Nephron (organoid): Measurements from ENCODE around the gene CGRRF1.

Experiments
- H3K27ac Mint-ChIP-seq, 3 experiments: 2 replicates each; pipeline ENCODE4 v1.8.0; 2020; ENCODE audit warnings: mixed read lengths in 3 of 3, mild to moderate bottlenecking in 2 of 3, moderate library complexity in 1 of 3
- H3K27me3 Mint-ChIP-seq: 2 replicates; pipeline ENCODE4 v1.8.0; 2021; ENCODE audit warnings: low read depth, mild to moderate bottlenecking, moderate library complexity, mixed read lengths
- H3K36me3 Mint-ChIP-seq: 2 replicates; pipeline ENCODE4 v1.8.0; 2020; ENCODE audit warnings: low read depth, mixed read lengths
- H3K4me1 Mint-ChIP-seq: 2 replicates; pipeline ENCODE4 v1.8.0; 2020; ENCODE audit warnings: mixed read lengths
- H3K4me3 Mint-ChIP-seq, 3 experiments: 2 replicates each; pipeline ENCODE4 v1.8.0; 2020; ENCODE audit warnings: mild to moderate bottlenecking in 3 of 3, mixed read lengths in 3 of 3, moderate library complexity in 2 of 3
- H3K9me3 Mint-ChIP-seq: 2 replicates; pipeline ENCODE4 v1.8.0; 2020; ENCODE audit warnings: mixed read lengths
- CTCF ChIP-seq, 3 experiments: fragments of 200-600 bp; sonication (generic); IDR thresholded peaks; one replicate each; pipeline ENCODE4 v1.5.0; 2021; ENCODE audit warnings: antibody characterized with exemption in 3 of 3; ENCODE audit not compliant: unreplicated experiment in 3 of 3

CGRRF1 gene

DNA sequence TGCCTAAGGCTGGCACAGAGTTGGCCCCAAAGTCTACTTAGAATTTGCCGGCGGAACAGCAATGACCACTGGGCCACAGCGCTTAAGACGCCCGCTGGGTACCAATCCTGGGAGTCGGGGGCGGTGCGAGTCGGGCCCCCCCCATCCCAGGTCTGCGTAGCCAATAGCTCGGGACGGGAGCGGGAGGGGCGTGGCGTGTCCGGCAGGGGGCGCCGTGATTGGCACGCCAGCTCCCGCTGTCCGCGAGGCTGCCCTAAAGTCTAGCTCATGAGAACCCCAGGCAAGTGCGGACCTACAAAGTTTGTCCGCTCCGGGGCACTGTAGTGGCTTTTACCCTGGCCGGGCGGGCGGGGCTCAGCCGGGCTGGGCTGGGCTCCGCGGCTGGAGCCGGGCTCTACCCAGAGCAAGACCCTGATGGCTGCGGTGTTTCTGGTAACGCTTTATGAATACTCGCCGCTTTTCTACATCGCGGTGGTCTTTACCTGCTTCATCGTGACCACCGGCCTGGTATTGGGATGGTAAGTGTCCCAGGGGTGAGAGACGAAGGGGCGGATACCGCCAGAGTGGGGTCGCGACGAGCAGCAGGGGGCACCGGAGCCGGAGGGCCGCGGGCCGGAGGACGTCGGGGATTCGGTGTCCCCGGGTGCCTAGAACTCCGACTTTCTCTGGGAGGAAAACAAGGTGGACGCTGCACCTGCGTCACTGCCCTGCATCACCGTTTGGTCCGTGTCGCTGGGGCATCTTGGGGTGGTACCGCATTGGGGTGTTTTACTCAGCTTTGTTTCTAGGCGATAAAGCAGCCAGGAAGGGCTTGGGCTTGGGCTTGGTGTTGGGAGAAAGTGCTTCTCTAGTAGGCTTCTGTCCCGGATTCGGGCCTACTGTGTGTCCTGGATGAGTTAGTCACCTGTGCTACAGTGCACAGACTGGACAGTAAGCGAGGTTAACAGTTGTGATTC, at the start of gene CGRRF1:
CGRRF1 (plus strand) TSS at position 361 of the 956 bp plus-strand sequence; CDS start at position 415, 54 bp downstream.
- Mint-ChIP-seq H3K36me3 (peaks cover 21% of the 10 kb centered on the region), H3K27me3 (no peaks in the 10 kb centered on the region), H3K4me1 (peaks cover 23% of the 10 kb centered on the region), H3K27ac (peak within 1 kb of the TSS; percentile 60 to 94 (median 93)), H3K4me3 (peak within 1 kb of the TSS; percentile 94 to 99 (median 99)), H3K9me3 (peaks cover 8% of the 10 kb centered on the region)
- TF ChIP-seq CTCF (IDR thresholded peaks at IDR 0.05; ENCODE audit: unreplicated experiment in 3 of 3), result peak; percentile 48 to 65 (median 50)

DNA sequence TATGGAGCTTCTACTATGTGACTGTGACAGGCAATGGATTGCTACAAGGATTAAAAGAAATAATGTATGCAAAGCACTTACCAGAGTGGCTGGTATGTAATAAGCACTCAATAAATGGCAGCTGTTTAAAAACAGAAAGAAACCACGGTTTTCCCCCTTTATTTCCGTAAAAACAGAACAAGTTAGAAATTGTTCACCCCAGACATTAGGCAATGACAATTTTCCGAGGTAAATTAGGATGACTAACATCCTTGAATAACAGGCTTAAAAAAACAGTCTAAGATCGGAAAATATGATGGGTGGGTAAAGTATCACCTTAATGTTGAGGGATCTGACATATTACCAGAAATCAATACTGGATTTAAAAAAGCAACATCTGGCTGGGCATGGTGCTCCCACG, 47.7 kb upstream of the CGRRF1 start:
- no peaks in the 10 kb centered on the region for H3K27me3 Mint-ChIP-seq
- no peak overlapping the region for H3K27ac Mint-ChIP-seq
- H3K36me3 Mint-ChIP-seq, result peaks cover 5% of the 10 kb centered on the region
- H3K4me1 Mint-ChIP-seq, result no peaks in the 10 kb centered on the region
- TF ChIP-seq CTCF (IDR thresholded peaks at IDR 0.05; ENCODE audit: unreplicated experiment in 3 of 3), result no peak
- H3K9me3 Mint-ChIP-seq, result peaks cover 18% of the 10 kb centered on the region
- H3K4me3 Mint-ChIP-seq, result no peak overlapping the region

GRCh38 chr14:54465654-54466053, 44.1 kb upstream of the CGRRF1 start:
- Mint-ChIP-seq H3K4me1 (peaks cover 10% of the 10 kb centered on the region), H3K27ac (no peak overlapping the region), H3K36me3 (peaks cover 12% of the 10 kb centered on the region), H3K27me3 (no peaks in the 10 kb centered on the region), H3K4me3 (no peak overlapping the region), H3K9me3 (peaks cover 13% of the 10 kb centered on the region)
- no peak for TF ChIP-seq CTCF (IDR thresholded peaks at IDR 0.05; ENCODE audit: unreplicated experiment in 3 of 3)

DNA sequence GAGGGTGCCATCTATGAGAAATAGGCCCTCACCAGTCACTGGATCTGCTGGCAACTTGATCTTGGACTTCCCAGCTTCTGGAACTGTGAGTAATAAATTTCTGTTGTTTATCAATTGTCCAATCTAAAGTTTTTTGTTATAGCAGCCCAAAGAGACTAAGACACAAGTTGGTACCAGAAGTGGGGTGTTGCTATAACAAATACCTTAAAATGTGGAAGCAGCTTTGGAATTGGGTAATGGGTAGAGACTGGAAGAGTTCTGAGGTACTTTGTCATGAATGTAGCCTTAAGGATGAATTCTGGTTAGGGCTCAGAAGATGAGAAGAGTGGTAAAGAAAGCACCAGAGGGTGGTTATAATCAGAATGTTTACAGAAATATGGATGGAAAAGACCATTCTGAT, 42.4 kb upstream of the CGRRF1 start:
- peaks cover 19% of the 10 kb centered on the region for H3K36me3 Mint-ChIP-seq
- no peak for TF ChIP-seq CTCF (IDR thresholded peaks at IDR 0.05; ENCODE audit: unreplicated experiment in 3 of 3)
- no peaks in the 10 kb centered on the region for H3K27me3 Mint-ChIP-seq
- H3K4me1 Mint-ChIP-seq, result peaks cover 24% of the 10 kb centered on the region
- H3K27ac Mint-ChIP-seq, result no peak overlapping the region
- no peak overlapping the region for H3K4me3 Mint-ChIP-seq
- H3K9me3 Mint-ChIP-seq, result peaks cover 13% of the 10 kb centered on the region

- Mint-ChIP-seq H3K4me3 (peak overlapping the region in 1 of 3 experiments; percentile 11), H3K9me3 (peaks cover 13% of the 10 kb centered on the region), H3K36me3 (peaks cover 33% of the 10 kb centered on the region), H3K27ac (peak overlapping the region in 1 of 3 experiments; percentile 49), H3K27me3 (no peaks in the 10 kb centered on the region), H3K4me1 (peaks cover 53% of the 10 kb centered on the region)
- no peak for TF ChIP-seq CTCF (IDR thresholded peaks at IDR 0.05; ENCODE audit: unreplicated experiment in 3 of 3)
These were observed 39.0 kb upstream of the CGRRF1 start for GRCh38 chr14:54470701-54471100.
